Naive thymus-derived CD4-positive, alpha-beta T cell (primary cell): ENCODE results near the gene GPI. TPM values are rescaled to one million over a fixed set of nuclear protein-coding genes. Genes with fewer than 3 reads are reported as not detected.
"Not testable (repeated sequence)": the region's sequence is repeated elsewhere in the genome, so short reads cannot be mapped to it uniquely, and the experiment has no call there.

Source experiments
- ATAC-seq: fragments of 150-1000 bp; cut with Tn5 transposase; 2 replicates; pipeline ENCODE4 v1.10.0; 2021; ENCODE audit warnings: mild to moderate bottlenecking, moderate library complexity
- CTCF ChIA-PET: fragments of 350-600 bp; sonication (Branson Sonifier 250); formaldehyde crosslinking; loops from one replicate; lab custom pipeline; 2021; ENCODE audit warnings: antibody characterized with exemption; lab: Charles Lee
- POLR2A ChIA-PET: fragments of 350-600 bp; sonication (Branson Sonifier 250); formaldehyde crosslinking; loops from one replicate; lab custom pipeline; 2021; ENCODE audit warnings: antibody characterized with exemption, inconsistent platforms; lab: Charles Lee
- DNase-seq, 9 donors: peaks; one replicate each; pipeline versions ENCODE4 v3.0.0 to v3.0.0-alpha.2; 2020 to 2022; ENCODE audit warnings: mixed read lengths in 1 of 9
- H3K27ac ChIP-seq: one replicate; pipeline ENCODE4 v1.7.0; 2013; ENCODE audit warnings: mild to moderate bottlenecking, low read depth, low read length, moderate library complexity
- H3K27me3 ChIP-seq, 2 donors: one replicate each; pipeline ENCODE4 v1.7.0; 2013; ENCODE audit warnings: low read length in 2 of 2, mild to moderate bottlenecking in 2 of 2, moderate library complexity in 2 of 2; ENCODE audit not compliant: control insufficient read depth in 2 of 2, insufficient read depth in 2 of 2
- H3K36me3 ChIP-seq, 3 experiments: 1 replicate in 2 of 3; 2 replicates in 1 of 3; pipeline ENCODE4 v1.7.0; 2013; ENCODE audit warnings: low read length in 3 of 3, mild to moderate bottlenecking in 3 of 3, moderate library complexity in 1 of 3; ENCODE audit not compliant: insufficient read depth in 3 of 3, control insufficient read depth in 2 of 3
- H3K4me1 ChIP-seq, 2 donors: one replicate each; pipeline ENCODE4 v1.7.0; 2013; ENCODE audit warnings: low read length in 2 of 2, mild to moderate bottlenecking in 2 of 2, moderate library complexity in 1 of 2; ENCODE audit not compliant: control insufficient read depth in 2 of 2, insufficient read depth in 2 of 2
- H3K4me3 ChIP-seq: 2 replicates; pipeline ENCODE4 v1.7.0; 2013; ENCODE audit warnings: mild to moderate bottlenecking, low read length
- H3K9me3 ChIP-seq, 3 experiments: 1 replicate in 2 of 3; 2 replicates in 1 of 3; pipeline ENCODE4 v1.7.0; 2013; ENCODE audit warnings: low read length in 3 of 3; ENCODE audit not compliant: control insufficient read depth in 2 of 3
- H3K27ac Mint-ChIP-seq, 9 donors: one replicate each; pipeline ENCODE4 v1.8.0; 2020 to 2022; ENCODE audit warnings: mixed read lengths in 9 of 9, mild to moderate bottlenecking in 8 of 9, moderate library complexity in 5 of 9, inconsistent platforms in 2 of 9
- H3K27me3 Mint-ChIP-seq, 5 donors: one replicate each; pipeline ENCODE4 v1.8.0; 2021 to 2022; ENCODE audit warnings: mixed read lengths in 5 of 5, mild to moderate bottlenecking in 1 of 5
- H3K36me3 Mint-ChIP-seq, 5 donors: one replicate each; pipeline ENCODE4 v1.8.0; 2020 to 2022; ENCODE audit warnings: mixed read lengths in 5 of 5, mild to moderate bottlenecking in 3 of 5, inconsistent platforms in 1 of 5
- H3K4me1 Mint-ChIP-seq, 7 donors: one replicate each; pipeline ENCODE4 v1.8.0; 2020 to 2022; ENCODE audit warnings: mixed read lengths in 7 of 7, mild to moderate bottlenecking in 3 of 7, inconsistent platforms in 1 of 7
- H3K4me3 Mint-ChIP-seq, 10 donors: one replicate each; pipeline ENCODE4 v1.8.0; 2020 to 2022; ENCODE audit warnings: mild to moderate bottlenecking in 10 of 10, mixed read lengths in 10 of 10, moderate library complexity in 6 of 10, inconsistent platforms in 2 of 10
- H3K9me3 Mint-ChIP-seq, 11 donors: one replicate each; pipeline ENCODE4 v1.8.0; 2020 to 2022; ENCODE audit warnings: mixed read lengths in 11 of 11, mild to moderate bottlenecking in 4 of 11, inconsistent platforms in 1 of 11, moderate library complexity in 1 of 11
- intact Hi-C, 2 donors: fragments of 100-400 bp; cut with micrococcal nuclease; formaldehyde crosslinking; loops; one replicate each; pipeline ENCODE4 v1.15.1; 2023
- polyA plus RNA-seq, 2 donors: library from polyadenylated mRNA; unstranded; fragments of 300-500 nt; fragmentation: Illumina TruSeq; gene quantifications; one replicate each; pipeline ENCODE4 v1.2.3, GENCODE V29; 2021
- total RNA-seq, 6 experiments: library from RNA in 5 of 6; stranded (reverse) in 5 of 6; gene quantifications; 1 replicate in 5 of 6; 2 replicates in 1 of 6; pipeline ENCODE4 v1.2.3 and lab custom pipeline; 2021 to 2026

GPI gene
- total and polyA plus RNA-seq, 7 experiments from 2014 or later, result 96.5 to 750 (median 116) TPM

- no peaks in the 10 kb centered on the region for H3K4me1 ChIP-seq
- Mint-ChIP-seq H3K4me1 (peaks cover 0 to 4% (median 0%) of the 10 kb centered on the region in 7 donors), H3K9me3 (no peaks in the 10 kb centered on the region), H3K27ac (no peak overlapping the region), H3K27me3 (no peaks in the 10 kb centered on the region), H3K36me3 (peaks cover 0 to 14% (median 12%) of the 10 kb centered on the region in 5 donors), H3K4me3 (no peak overlapping the region)
- intact Hi-C loops, result no loop called here
- no peaks in the 10 kb centered on the region for H3K9me3 ChIP-seq
- H3K4me3 ChIP-seq, result no peak overlapping the region
- no peak overlapping the region for H3K27ac ChIP-seq
- DNase-seq, result no peak
- no peaks in the 10 kb centered on the region for H3K27me3 ChIP-seq
- peaks cover 0 to 97% (median 0%) of the 10 kb centered on the region in 3 experiments for H3K36me3 ChIP-seq
- ATAC-seq, result no peak
- ChIA-PET POLR2A (no interaction called here), CTCF (no interaction called here)
These were observed 28.6 kb downstream of the GPI start for GRCh38 chr19:34393629-34394028.

GRCh38 chr19:34397853-34398252, 32.9 kb downstream of the GPI start:
- H3K27me3 Mint-ChIP-seq, result no peaks in the 10 kb centered on the region
- Histone ChIP-seq H3K27me3 (no peaks in the 10 kb centered on the region), H3K4me1 (no peaks in the 10 kb centered on the region), H3K36me3 (peaks cover 0 to 74% (median 0%) of the 10 kb centered on the region in 3 experiments), H3K9me3 (no peaks in the 10 kb centered on the region), H3K27ac (no peak overlapping the region), H3K4me3 (no peak overlapping the region)
- intact Hi-C loops, result no loop called here
- ATAC-seq (no peak), DNase-seq (no peak)
- H3K4me1 Mint-ChIP-seq, result peaks cover 0 to 6% (median 0%) of the 10 kb centered on the region in 7 donors
- ChIA-PET CTCF (no interaction called here), POLR2A (interaction anchor here (1.2 kb wide), 1 partner anchor 17 kb away, joined by 3 read pairs; no protein-coding TSS in a partner anchor)
- H3K9me3 Mint-ChIP-seq, result no peaks in the 10 kb centered on the region
- H3K4me3 Mint-ChIP-seq, result no peak overlapping the region
- peaks cover 0 to 31% (median 10%) of the 10 kb centered on the region in 5 donors for H3K36me3 Mint-ChIP-seq
- peak overlapping the region in 1 of 9 donors; percentile 22 for H3K27ac Mint-ChIP-seq

GRCh38 chr19:34399886-34400285, 34.9 kb downstream of the GPI start:
- no peaks in the 10 kb centered on the region for H3K9me3 Mint-ChIP-seq
- peaks cover 0 to 58% (median 0%) of the 10 kb centered on the region in 3 experiments for H3K36me3 ChIP-seq
- peaks cover 0 to 4% of the 10 kb centered on the region in 2 donors for H3K4me1 ChIP-seq
- H3K27me3 Mint-ChIP-seq, result no peaks in the 10 kb centered on the region
- POLR2A ChIA-PET, result interaction anchor here (1.1 kb wide), 1 partner anchor 28 kb away, joined by 4 read pairs; the partner anchor contains the start of gene UBA2
- H3K4me3 Mint-ChIP-seq, result no peak overlapping the region
- H3K27ac ChIP-seq, result no peak overlapping the region
- no peak for ATAC-seq
- no peaks in the 10 kb centered on the region for H3K27me3 ChIP-seq
- H3K9me3 ChIP-seq, result no peaks in the 10 kb centered on the region
- peaks cover 0 to 30% (median 10%) of the 10 kb centered on the region in 5 donors for H3K36me3 Mint-ChIP-seq
- H3K4me1 Mint-ChIP-seq, result peaks cover 0 to 16% (median 11%) of the 10 kb centered on the region in 7 donors
- H3K27ac Mint-ChIP-seq, result peak overlapping the region in 2 of 9 donors; percentile 3 to 29
- intact Hi-C loops, result no loop called here
- CTCF ChIA-PET, result no interaction called here
- DNase-seq, result no peak
- H3K4me3 ChIP-seq, result no peak overlapping the region

GRCh38 chr19:34400844-34401243, 35.8 kb downstream of the GPI start:
- peaks cover 0 to 17% (median 14%) of the 10 kb centered on the region in 7 donors for H3K4me1 Mint-ChIP-seq
- H3K36me3 ChIP-seq, result peaks cover 0 to 49% (median 0%) of the 10 kb centered on the region in 3 experiments
- H3K9me3 Mint-ChIP-seq, ATAC-seq, DNase-seq, H3K4me3 Mint-ChIP-seq, H3K9me3 ChIP-seq, H3K4me3 ChIP-seq, H3K4me1 ChIP-seq, H3K27me3 Mint-ChIP-seq, H3K27me3 ChIP-seq, H3K27ac Mint-ChIP-seq, H3K27ac ChIP-seq, intact Hi-C loops: not testable (repeated sequence)
- H3K36me3 Mint-ChIP-seq, result peaks cover 0 to 27% (median 10%) of the 10 kb centered on the region in 5 donors
- POLR2A ChIA-PET, result interaction anchor here (0.8 kb wide), 1 partner anchor 229 kb away, joined by 3 read pairs; no protein-coding TSS in a partner anchor
- CTCF ChIA-PET, result interaction anchor here (0.9 kb wide), 1 partner anchor 71 kb away, joined by 5 read pairs; no protein-coding TSS in a partner anchor

- Mint-ChIP-seq H3K4me3 (no peak overlapping the region), H3K4me1 (peaks cover under 1 to 23% (median 14%) of the 10 kb centered on the region in 7 donors), H3K9me3 (no peaks in the 10 kb centered on the region), H3K27me3 (no peaks in the 10 kb centered on the region), H3K27ac (peak overlapping the region in 1 of 9 donors; percentile 31), H3K36me3 (peaks cover 0 to 26% (median 9%) of the 10 kb centered on the region in 5 donors)
- H3K9me3 ChIP-seq, result no peaks in the 10 kb centered on the region
- no peak for DNase-seq
- no peak overlapping the region for H3K27ac ChIP-seq
- H3K27me3 ChIP-seq, result no peaks in the 10 kb centered on the region
- ChIA-PET CTCF (no interaction called here), POLR2A (no interaction called here)
- peaks cover 0 to 37% (median 0%) of the 10 kb centered on the region in 3 experiments for H3K36me3 ChIP-seq
- H3K4me1 ChIP-seq, result peaks cover 0 to 4% of the 10 kb centered on the region in 2 donors
- intact Hi-C loops, result no loop called here
- no peak overlapping the region for H3K4me3 ChIP-seq
- ATAC-seq, result no peak
These were observed 37.1 kb downstream of the GPI start for GRCh38 chr19:34402074-34402600.

- H3K4me3 ChIP-seq, result peak overlapping the region; percentile 97
- DNase-seq (no peak), ATAC-seq (peak; percentile 11)
- ChIA-PET CTCF (no interaction called here), POLR2A (interaction anchor here (0.9 to 1.0 kb wide), 2 partner anchors 24 to 231 kb away, joined by 3 to 4 read pairs; partner anchors contain the start of gene LSM14A)
- peak overlapping the region; percentile 83 to 96 (median 92) for H3K4me3 Mint-ChIP-seq
- peaks cover under 1 to 20% (median 11%) of the 10 kb centered on the region in 5 donors for H3K36me3 Mint-ChIP-seq
- H3K9me3 Mint-ChIP-seq, result no peaks in the 10 kb centered on the region
- H3K27me3 Mint-ChIP-seq, result no peaks in the 10 kb centered on the region
- H3K27me3 ChIP-seq, result no peaks in the 10 kb centered on the region
- H3K4me1 Mint-ChIP-seq, result peaks cover 7 to 36% (median 18%) of the 10 kb centered on the region in 7 donors
- H3K36me3 ChIP-seq, result peaks cover 0 to 26% (median 0%) of the 10 kb centered on the region in 3 experiments
- H3K27ac Mint-ChIP-seq, result peak overlapping the region; percentile 46 to 92 (median 88)
- H3K27ac ChIP-seq, result peak overlapping the region; percentile 81
- intact Hi-C loops, result loop anchor here (1.0 kb wide), 4 partner anchors 25 to 53 kb away; partner anchors contain the start of genes UBA2 (in 2 of the 2) and GPI (in 1 of the 2)
- no peaks in the 10 kb centered on the region for H3K9me3 ChIP-seq
- peaks cover 0 to 4% of the 10 kb centered on the region in 2 donors for H3K4me1 ChIP-seq
These were observed 38.8 kb downstream of the GPI start for GRCh38 chr19:34403784-34404108.
